K562 (cell line): ENCODE measurements around the gene DDAH2. TPM values are rescaled to one million over a fixed set of nuclear protein-coding genes. Genes with fewer than 3 reads are reported as not detected.

ENCODE experiments used
- ADNP ChIP-seq: fragments of 200-800 bp; sonication (Bioruptor generic); IDR thresholded peaks from 2 replicates; pipeline ENCODE4 v1.6.1; 2016; ENCODE audit warnings: missing genetic modification characterization, missing compliant biosample characterization
- ARNT ChIP-seq, 2 experiments: fragments of 450-650 bp; IDR thresholded peaks; 2 replicates each; pipeline ENCODE4 v1.6.1; 2016; ENCODE audit warnings: mild to moderate bottlenecking in 1 of 2
- CC2D1A ChIP-seq: fragments of 450-650 bp; IDR thresholded peaks from 2 replicates; pipeline ENCODE4 v1.6.1; 2017; ENCODE audit warnings: mild to moderate bottlenecking
- DMBX1 ChIP-seq: fragments of 250-450 bp; sonication (Bioruptor Pico); IDR thresholded peaks from 2 replicates; pipeline ENCODE4 v1.8.0; 2022; ENCODE audit warnings: inconsistent platforms, mild to moderate bottlenecking, moderate library complexity, borderline replicate concordance
- DPF2 ChIP-seq: fragments of 450-650 bp; IDR thresholded peaks from 2 replicates; pipeline ENCODE4 v1.6.1; 2016
- EP300 ChIP-seq: IDR thresholded peaks from 2 replicates; pipeline ENCODE4 v1.6.1; 2012; ENCODE audit warnings: low read length, improper control_type of control experiment
- FOXA3 ChIP-seq, 2 experiments: fragments of 450-650 bp in 1 of 2; sonication (generic) in 1 of 2; formaldehyde crosslinking; IDR thresholded peaks in 1 of 2; conservative IDR thresholded peaks in 1 of 2; 2 replicates each; pipeline versions ENCODE4 v1.4.0 to v1.8.0; 2020 to 2022; ENCODE audit warnings: mild to moderate bottlenecking in 2 of 2, missing genetic modification reagents in 1 of 2
- GABPA ChIP-seq: fragments of 200-800 bp; sonication (Bioruptor generic); conservative IDR thresholded peaks from 2 replicates; pipeline ENCODE4 v1.6.1; 2016; ENCODE audit warnings: low read depth, missing genetic modification characterization, missing compliant biosample characterization
- GABPB2 ChIP-seq: fragments of 250-450 bp; sonication (Bioruptor Pico); conservative IDR thresholded peaks from 2 replicates; pipeline ENCODE4 v1.5.1; 2021; ENCODE audit warnings: mild to moderate bottlenecking
- JUN ChIP-seq, 2 experiments: sonication (generic) in 1 of 2; formaldehyde crosslinking in 1 of 2; IDR thresholded peaks; 2 replicates each; pipeline versions ENCODE4 v1.6.1 to v1.8.0; 2012 to 2022; ENCODE audit warnings: borderline replicate concordance in 2 of 2, mild to moderate bottlenecking in 2 of 2, improper control_type of control experiment in 1 of 2, low read depth in 1 of 2, low read length in 1 of 2, missing genetic modification reagents in 1 of 2
- KAT8 ChIP-seq: fragments of 450-650 bp; IDR thresholded peaks from 2 replicates; pipeline ENCODE4 v1.6.1; 2016; ENCODE audit warnings: low read depth, mild to moderate bottlenecking
- KDM5B ChIP-seq: fragments of 200-600 bp; sonication (generic); IDR thresholded peaks from 2 replicates; pipeline ENCODE4 v1.6.1; 2012; ENCODE audit warnings: low read depth, mild to moderate bottlenecking, moderate library complexity, low read length, control low read depth, inconsistent platforms; ENCODE audit not compliant: insufficient replicate concordance
- KLF13 ChIP-seq: fragments of 450-650 bp; IDR thresholded peaks from 2 replicates; pipeline ENCODE4 v1.6.1; 2016; ENCODE audit warnings: missing genetic modification characterization, low read depth, mild to moderate bottlenecking, missing compliant biosample characterization, moderate library complexity, borderline replicate concordance
- LEF1 ChIP-seq: fragments of 450-650 bp; IDR thresholded peaks from 2 replicates; pipeline ENCODE4 v1.6.1; 2016; ENCODE audit warnings: mild to moderate bottlenecking
- NRF1 ChIP-seq, 2 experiments: fragments of 450-650 bp; IDR thresholded peaks in 1 of 2; conservative IDR thresholded peaks in 1 of 2; 2 replicates each; pipeline ENCODE4 v1.6.1; 2014; ENCODE audit warnings: mild to moderate bottlenecking in 2 of 2
- PCBP2 ChIP-seq: fragments of 200-400 bp; formaldehyde crosslinking; IDR thresholded peaks from 2 replicates; pipeline ENCODE4 v1.6.1; 2018; ENCODE audit warnings: low read length, low read depth, mild to moderate bottlenecking, moderate library complexity; ENCODE audit not compliant: poor library complexity, severe bottlenecking
- POLR2AphosphoS5 ChIP-seq: IDR thresholded peaks from 2 replicates; pipeline ENCODE4 v1.6.1; 2011; ENCODE audit warnings: mild to moderate bottlenecking, low read depth, low read length, moderate library complexity; ENCODE audit not compliant: control insufficient read depth, insufficient read depth
- POLR2B ChIP-seq: fragments of 450-650 bp; IDR thresholded peaks from 2 replicates; pipeline ENCODE4 v1.6.1; 2018; ENCODE audit warnings: low read depth; ENCODE audit not compliant: partially characterized antibody
- RNF2 ChIP-seq: sonication (generic); IDR thresholded peaks from 2 replicates; pipeline ENCODE4 v1.6.1; 2016
- RUNX1 ChIP-seq: sonication (generic); IDR thresholded peaks from 2 replicates; pipeline ENCODE4 v1.6.1; 2016; ENCODE audit warnings: antibody characterized with exemption, low read depth
- SUPT5H ChIP-seq: fragments of 450-650 bp; IDR thresholded peaks from 2 replicates; pipeline ENCODE4 v1.6.1; 2016
- TAF7 ChIP-seq: fragments of 450-650 bp; IDR thresholded peaks from 2 replicates; pipeline ENCODE4 v1.6.1; 2016; ENCODE audit warnings: missing genetic modification characterization, missing compliant biosample characterization
- THRAP3 ChIP-seq: fragments of 450-650 bp; IDR thresholded peaks from 2 replicates; pipeline ENCODE4 v1.6.1; 2016; ENCODE audit warnings: mild to moderate bottlenecking, inconsistent platforms, borderline replicate concordance
- ZNF316 ChIP-seq: fragments of 450-650 bp; IDR thresholded peaks from 2 replicates; pipeline ENCODE4 v1.6.1; 2016
- ZNF780A ChIP-seq: fragments of 250-450 bp; sonication (Bioruptor Pico); IDR thresholded peaks from 2 replicates; pipeline ENCODE4 v1.5.0; 2021; ENCODE audit warnings: mild to moderate bottlenecking
- polyA plus RNA-seq, 8 experiments: library from polyadenylated mRNA; depleted of rRNA in 4 of 8; stranded (reverse) in 5 of 8; unstranded in 3 of 8; fragments of >200 nt; fragmentation: Nextera tagmentation in 2 of 8; fragmentation: Illumina TruSeq in 1 of 8; extraction: Ambion mirVana in 2 of 8; extraction: Trizol in 1 of 8; gene quantifications; 2 replicates each; pipeline versions ENCODE4 v1.2.1 to v1.2.3, GENCODE V29; 2011 to 2014; ENCODE audit warnings: inconsistent platforms in 1 of 8, missing spikeins in 1 of 8
- total RNA-seq, 7 experiments: library from RNA; depleted of rRNA in 6 of 7; stranded (reverse); fragments of >200 nt in 6 of 7; fragmentation: Illumina TruSeq in 2 of 7; extraction: Trizol in 2 of 7; gene quantifications; 2 replicates each; pipeline versions ENCODE4 v1.2.1 to v1.2.3, GENCODE V29; 2011 to 2021; ENCODE audit warnings: low replicate concordance in 1 of 7
- TF ChIP-seq, protein P1 (sequence below): fragments of 450-650 bp; IDR thresholded peaks from 2 replicates; pipeline ENCODE4 v1.6.1; 2018; ENCODE audit not compliant: partially characterized antibody

Gene DDAH2
- total and polyA plus RNA-seq, 9 of the 15 experiments (the other 6 are each of a cell fraction or from before 2014, with no cell fraction given), result 1.8 to 45.4 (median 21.4) TPM

DNA sequence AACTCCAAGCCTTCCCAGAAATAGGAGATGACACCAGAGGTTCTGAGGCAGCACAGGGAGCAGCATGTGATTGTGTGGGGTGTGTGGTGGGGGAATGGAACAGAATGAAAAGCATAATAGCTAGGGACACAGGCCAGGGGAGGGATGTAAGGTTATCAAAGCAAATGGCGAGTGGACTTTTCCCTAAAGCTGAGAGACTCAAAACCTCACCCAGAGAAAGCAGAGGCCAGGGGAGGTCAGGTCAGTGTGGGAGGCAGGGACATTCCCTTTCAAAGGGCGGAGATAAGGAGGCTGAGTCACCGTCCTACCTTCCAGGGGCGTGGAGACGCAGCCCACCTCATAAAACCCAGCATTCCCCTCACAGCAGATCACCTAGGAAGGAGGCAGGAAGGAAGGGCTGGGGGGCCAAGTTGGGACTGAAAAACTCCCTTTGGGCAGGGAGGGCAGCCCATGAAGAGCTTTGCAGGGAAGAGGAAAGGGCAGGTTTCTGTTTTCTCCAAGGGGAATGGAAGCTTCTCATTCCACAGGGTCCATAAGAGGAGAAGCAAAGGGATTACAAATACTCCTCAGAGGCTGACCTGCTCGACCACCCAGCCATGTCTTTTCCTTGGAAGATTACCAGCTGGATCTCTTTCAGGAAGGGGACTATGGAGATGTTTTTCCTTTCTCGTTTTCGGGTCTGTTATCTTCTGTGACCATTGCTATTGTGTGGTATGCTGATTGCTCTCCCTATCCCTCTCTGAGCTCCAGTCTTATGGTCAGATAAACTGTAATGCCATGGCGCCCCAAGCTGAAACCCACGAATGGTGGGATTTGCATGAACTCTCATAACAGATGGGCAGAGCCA lies 38.6 kb downstream of the DDAH2 start (continued):
- TF ChIP-seq JUN (IDR thresholded peaks at IDR 0.05; ENCODE audit: borderline replicate concordance, low read depth, low read length), result peak; percentile 98
- TF ChIP-seq JUN (CRISPR knock-in tag; IDR thresholded peaks at IDR 0.05; ENCODE audit: borderline replicate concordance), result 0 out of 2 replicates have a peak, but pooled peaks have one; percentile 46
- TF ChIP-seq DMBX1 (CRISPR knock-in tag), result peak; percentile 35
- TF ChIP-seq NRF1 (conservative IDR thresholded peaks at IDR 0.05 in 1 of 2, IDR thresholded peaks at IDR 0.05 in 1 of 2), result peak in 1 of 2 experiments; percentile 23; a peak in 2 of 4 replicates
- TF ChIP-seq GABPB2 (CRISPR knock-in tag), result peak; percentile 72; the same call in 1 of the 2 replicates
- peak; percentile 100 for TF ChIP-seq DPF2
- TF ChIP-seq LEF1, result peak; percentile 95
- peak; percentile 81 for TF ChIP-seq SUPT5H
- peak; percentile 61; the same call in 1 of the 2 replicates for TF ChIP-seq CC2D1A
- peak; percentile 85 for TF ChIP-seq ZNF316
- peak; percentile 61 to 89 for TF ChIP-seq ARNT (IDR thresholded peaks at IDR 0.05)
- TF ChIP-seq KDM5B, result peak; percentile 21
- TF ChIP-seq FOXA3 (CRISPR knock-in tag; conservative IDR thresholded peaks at IDR 0.05 in 1 of 2, IDR thresholded peaks at IDR 0.05 in 1 of 2), result 0 out of 4 replicates have a peak, but pooled peaks of 1 of the 2 experiments have one; percentile 34
- peak; percentile 64 for TF ChIP-seq KLF13
- TF ChIP-seq GABPA (tag), result 0 out of 2 replicates have a peak, but pooled peaks have one; percentile 25
- TF ChIP-seq POLR2B, result peak; percentile 75
- TF ChIP-seq RUNX1, result peak; percentile 76
- TF ChIP-seq RNF2, result peak; percentile 10
- TF ChIP-seq THRAP3, result peak; percentile 74; the same call in 1 of the 2 replicates
- TF ChIP-seq KAT8, result no peak
- peak; percentile 38; the same call in 1 of the 2 replicates for TF ChIP-seq ZNF780A (CRISPR knock-in tag)
- TF ChIP-seq PCBP2, result no peak
- TF ChIP-seq POLR2AphosphoS5, result peak; percentile 79; the same call in 1 of the 2 replicates
- TF ChIP-seq TAF7 (tag), result 0 out of 2 replicates have a peak, but pooled peaks have one; percentile 36
- TF ChIP-seq, protein P1, sequence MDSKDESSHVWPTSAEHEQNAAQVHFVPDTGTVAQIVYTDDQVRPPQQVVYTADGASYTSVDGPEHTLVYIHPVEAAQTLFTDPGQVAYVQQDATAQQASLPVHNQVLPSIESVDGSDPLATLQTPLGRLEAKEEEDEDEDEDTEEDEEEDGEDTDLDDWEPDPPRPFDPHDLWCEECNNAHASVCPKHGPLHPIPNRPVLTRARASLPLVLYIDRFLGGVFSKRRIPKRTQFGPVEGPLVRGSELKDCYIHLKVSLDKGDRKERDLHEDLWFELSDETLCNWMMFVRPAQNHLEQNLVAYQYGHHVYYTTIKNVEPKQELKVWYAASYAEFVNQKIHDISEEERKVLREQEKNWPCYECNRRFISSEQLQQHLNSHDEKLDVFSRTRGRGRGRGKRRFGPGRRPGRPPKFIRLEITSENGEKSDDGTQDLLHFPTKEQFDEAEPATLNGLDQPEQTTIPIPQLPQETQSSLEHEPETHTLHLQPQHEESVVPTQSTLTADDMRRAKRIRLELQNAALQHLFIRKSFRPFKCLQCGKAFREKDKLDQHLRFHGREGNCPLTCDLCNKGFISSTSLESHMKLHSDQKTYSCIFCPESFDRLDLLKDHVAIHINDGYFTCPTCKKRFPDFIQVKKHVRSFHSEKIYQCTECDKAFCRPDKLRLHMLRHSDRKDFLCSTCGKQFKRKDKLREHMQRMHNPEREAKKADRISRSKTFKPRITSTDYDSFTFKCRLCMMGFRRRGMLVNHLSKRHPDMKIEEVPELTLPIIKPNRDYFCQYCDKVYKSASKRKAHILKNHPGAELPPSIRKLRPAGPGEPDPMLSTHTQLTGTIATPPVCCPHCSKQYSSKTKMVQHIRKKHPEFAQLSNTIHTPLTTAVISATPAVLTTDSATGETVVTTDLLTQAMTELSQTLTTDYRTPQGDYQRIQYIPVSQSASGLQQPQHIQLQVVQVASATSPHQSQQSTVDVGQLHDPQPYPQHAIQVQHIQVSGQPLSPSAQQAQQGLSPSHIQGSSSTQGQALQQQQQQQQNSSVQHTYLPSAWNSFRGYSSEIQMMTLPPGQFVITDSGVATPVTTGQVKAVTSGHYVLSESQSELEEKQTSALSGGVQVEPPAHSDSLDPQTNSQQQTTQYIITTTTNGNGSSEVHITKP, result peak; percentile 61
- peak; percentile 94 for TF ChIP-seq ADNP (tag)
- TF ChIP-seq EP300, result peak; percentile 92
